NCI-H345 treated with DMSO at 0.1 percent for 48 hours (cell line): ENCODE measurements around the gene FAM171A1.

Experiments
- DNase-seq: peaks from one replicate; lab custom pipeline; 2025; ENCODE audit not compliant: unreplicated experiment; lab: John Stamatoyannopoulos, UW

The FAM171A1 gene

GRCh38 chr10:15374156-15374555 lies 3.1 kb upstream of the FAM171A1 start:
- no peak for DNase-seq

DNA sequence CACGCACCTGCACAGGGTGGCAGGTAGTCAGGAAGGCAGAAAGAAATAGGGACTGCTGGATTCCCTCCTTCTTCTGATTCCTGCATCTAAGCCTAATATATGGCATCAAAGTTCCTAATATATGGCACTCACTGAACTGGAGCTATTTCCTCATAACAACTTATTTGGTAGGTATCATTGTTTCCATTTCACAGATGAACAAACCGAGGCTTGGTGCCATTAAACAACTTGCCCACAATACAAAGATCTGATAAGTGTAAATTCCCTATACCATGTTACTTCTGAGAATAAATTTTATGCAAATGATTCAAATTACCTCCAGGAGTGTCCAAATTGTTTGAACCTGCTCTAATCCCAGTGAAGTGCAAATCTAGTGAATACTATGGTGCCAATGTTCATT lies 2.1 kb upstream of the FAM171A1 start:
- no peak for DNase-seq

DNA sequence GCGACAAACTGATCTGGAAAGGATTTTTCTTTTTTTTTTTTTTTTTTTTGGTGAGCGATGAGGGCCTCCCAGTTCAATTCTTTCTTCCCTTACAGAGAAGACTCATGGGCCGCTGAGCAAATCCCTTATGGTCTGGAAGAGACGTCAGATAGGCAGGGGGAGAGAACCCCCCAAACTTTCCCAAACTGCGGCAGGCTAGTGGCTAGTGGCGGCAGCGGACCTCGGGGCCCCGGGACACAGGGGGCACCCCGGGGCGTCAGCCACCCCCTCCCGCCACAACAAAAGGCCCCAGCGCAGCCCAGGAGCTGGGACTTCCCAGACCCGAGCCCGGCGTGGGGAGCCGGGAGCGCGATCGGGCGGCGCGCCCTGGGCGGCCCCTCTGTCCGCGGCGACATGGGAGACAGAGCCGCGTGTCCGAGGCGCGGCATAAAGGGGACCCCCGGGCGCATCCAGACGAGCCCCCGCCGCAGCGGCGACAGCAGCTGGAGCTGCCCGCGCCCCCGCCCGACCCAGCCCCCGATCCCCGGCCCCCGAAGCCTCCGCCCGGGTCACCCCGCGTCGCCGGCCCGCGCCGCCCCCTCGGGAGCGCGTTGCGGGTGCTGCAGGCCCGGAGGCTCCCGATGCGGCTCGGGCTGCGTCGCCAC lies 755 bp downstream of the FAM171A1 start:
- DNase-seq, result no peak

DNA sequence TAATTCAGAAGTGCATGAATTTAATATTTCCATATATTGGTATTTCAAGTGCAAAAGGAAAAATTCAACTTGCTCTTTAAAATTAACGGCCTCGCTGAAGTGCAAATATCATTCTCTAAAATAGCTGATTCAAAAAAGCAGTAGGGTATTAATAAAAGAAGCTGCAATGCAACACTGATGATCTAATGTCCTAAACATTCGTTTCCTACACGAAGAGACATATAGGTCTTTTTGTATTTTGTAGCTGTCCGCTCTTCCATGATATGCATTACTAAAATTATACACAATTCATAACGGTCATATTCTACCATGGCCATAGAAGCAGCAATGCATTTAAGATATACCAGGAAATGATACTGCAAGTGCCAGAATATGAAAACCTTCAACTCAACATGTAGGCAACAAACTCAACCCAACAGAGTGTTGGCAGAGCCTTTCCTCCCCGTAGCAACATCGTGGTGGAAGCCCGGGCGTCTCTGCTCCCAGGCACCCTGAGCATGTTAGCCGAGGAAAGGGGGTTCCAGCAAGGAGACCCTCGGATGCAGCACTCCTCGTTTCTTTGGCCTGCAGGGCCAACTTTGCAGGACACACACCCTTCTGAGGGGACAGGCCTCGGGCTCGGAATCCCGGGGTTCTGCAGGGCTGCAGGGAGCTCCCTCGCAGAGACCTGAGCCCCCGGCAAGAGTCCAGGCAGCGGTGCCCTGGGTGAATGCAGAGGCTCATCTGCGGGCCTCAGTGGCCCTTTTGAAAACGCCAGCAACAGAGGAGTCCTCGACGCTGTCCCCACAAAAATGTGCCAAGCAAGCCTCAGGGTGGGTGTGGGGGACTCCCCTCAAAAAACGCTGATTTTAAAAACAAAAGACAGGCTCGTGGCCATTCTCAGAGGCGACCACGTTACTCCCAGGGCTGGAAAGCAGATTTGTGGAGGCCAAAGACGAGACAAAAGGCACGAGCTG lies 1.6 kb downstream of the FAM171A1 start:
- DNase-seq, result no peak

GRCh38 chr10:15368101-15368855 lies 2.8 kb downstream of the FAM171A1 start:
- no peak for DNase-seq

GRCh38 chr10:15367296-15368085 lies 3.6 kb downstream of the FAM171A1 start:
- no peak for DNase-seq

- DNase-seq, result no peak
Measured at GRCh38 chr10:15365692-15366091, 5.4 kb downstream of the FAM171A1 start.

- DNase-seq, result no peak
Measured at GRCh38 chr10:15364001-15364400, 7.1 kb downstream of the FAM171A1 start.

DNA sequence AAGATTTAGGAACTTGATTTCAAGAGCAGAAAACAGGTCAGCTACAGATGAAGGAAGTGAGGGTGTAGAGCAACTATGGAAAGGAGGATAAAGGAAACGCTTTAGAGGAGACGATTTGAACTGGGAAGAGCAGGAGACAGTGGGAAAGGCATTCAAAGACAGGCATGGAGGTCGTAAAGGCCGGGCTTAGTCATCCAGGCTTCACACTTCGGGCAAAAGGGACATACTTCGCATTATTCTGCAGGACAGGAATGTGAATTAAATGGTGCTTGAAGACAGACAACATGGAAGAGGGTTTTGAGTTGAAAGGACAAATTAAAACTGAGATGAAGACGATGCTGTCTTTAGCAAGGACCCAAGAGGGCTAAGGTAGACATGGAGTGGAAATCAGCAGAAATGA lies 8.1 kb downstream of the FAM171A1 start:
- DNase-seq, result no peak

- no peak for DNase-seq
Measured at GRCh38 chr10:15361131-15361530, 10.0 kb downstream of the FAM171A1 start.

GRCh38 chr10:15360566-15360965 lies 10.5 kb downstream of the FAM171A1 start:
- no peak for DNase-seq

DNA sequence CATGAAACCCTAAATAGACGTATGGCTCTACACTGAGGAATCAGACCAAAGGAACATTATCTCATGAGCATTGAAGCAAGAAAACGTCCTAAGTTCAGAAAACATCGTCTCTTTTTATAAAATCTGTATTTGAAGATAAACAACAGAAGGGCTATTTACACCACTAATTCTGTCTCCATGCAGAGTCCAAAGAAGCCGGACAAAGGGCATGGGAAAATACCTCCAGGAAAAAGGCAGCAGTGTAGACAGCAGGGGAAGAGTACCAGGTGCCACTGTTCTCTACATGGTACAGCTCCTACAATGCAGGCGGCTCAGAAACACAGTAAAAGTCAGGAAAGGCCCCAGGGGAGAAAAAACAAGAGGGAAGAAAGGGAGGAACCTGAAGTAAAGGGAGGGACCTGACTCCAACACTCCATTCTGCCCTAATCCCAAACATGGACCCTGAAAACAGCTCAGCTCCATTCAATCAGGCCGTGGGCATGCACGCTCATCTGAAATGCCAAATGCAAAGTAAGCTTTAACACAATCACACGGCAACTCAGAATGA lies 17.5 kb downstream of the FAM171A1 start:
- no peak for DNase-seq

- DNase-seq, result no peak
Measured at GRCh38 chr10:15352836-15353235, 18.3 kb downstream of the FAM171A1 start.

- DNase-seq, result no peak
Measured at GRCh38 chr10:15352201-15352600, 18.9 kb downstream of the FAM171A1 start.

DNA sequence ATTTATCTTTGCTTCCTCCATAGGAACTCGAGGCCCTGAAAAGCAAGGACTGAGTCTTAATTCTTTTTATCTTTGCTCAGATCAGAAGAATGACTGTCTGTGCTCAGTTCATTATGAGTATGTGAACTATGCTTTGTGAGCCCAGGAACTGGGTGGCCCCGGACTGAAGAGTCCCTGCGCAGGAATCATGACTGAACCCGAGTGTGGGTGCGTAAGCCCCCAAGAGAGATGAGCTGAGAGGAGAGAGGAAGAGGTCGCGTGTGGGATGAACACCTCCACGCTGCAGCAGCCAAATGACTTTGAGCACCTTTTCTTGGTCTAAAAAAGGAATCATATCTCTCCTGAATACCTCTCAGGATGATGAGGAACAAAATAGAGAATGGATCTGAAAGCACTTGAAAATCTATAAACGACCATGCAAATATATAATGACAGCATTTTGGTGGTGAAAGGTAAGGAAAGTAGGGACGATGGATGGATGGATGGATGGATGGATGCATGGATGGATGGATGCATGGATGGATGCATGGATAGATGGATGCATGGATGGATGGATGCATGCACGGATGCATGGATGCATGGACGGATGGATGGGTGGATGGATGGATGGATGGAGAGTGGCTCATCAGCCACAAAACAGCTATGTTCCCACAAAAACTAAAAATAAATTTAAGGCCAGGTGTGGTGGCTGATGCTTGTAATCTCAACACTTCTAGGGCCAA lies 19.8 kb downstream of the FAM171A1 start:
- no peak for DNase-seq

GRCh38 chr10:15349112-15349511 lies 22.0 kb downstream of the FAM171A1 start:
- DNase-seq, result no peak

DNA sequence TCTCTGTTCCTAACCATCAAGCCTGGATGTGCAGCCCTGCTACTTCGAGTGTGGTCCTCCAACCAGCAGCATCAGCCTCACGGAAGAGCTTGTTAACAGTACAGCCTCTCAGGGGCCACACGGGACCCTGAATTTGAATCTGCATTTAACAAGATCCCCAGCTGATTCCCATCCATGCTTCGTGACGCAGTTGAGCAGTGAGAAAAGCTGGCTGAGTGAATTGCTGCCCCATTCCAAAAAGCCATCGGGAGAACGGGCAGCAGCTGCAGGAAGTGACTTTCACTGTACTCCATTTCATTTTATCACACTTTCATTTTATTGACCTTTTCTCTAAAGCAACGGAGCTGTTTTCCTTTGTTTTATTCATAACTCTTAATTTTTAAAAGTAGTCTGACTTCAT lies 22.5 kb downstream of the FAM171A1 start:
- DNase-seq, result no peak

- DNase-seq, result no peak
Measured at GRCh38 chr10:15347150-15347549, 23.9 kb downstream of the FAM171A1 start.

DNA sequence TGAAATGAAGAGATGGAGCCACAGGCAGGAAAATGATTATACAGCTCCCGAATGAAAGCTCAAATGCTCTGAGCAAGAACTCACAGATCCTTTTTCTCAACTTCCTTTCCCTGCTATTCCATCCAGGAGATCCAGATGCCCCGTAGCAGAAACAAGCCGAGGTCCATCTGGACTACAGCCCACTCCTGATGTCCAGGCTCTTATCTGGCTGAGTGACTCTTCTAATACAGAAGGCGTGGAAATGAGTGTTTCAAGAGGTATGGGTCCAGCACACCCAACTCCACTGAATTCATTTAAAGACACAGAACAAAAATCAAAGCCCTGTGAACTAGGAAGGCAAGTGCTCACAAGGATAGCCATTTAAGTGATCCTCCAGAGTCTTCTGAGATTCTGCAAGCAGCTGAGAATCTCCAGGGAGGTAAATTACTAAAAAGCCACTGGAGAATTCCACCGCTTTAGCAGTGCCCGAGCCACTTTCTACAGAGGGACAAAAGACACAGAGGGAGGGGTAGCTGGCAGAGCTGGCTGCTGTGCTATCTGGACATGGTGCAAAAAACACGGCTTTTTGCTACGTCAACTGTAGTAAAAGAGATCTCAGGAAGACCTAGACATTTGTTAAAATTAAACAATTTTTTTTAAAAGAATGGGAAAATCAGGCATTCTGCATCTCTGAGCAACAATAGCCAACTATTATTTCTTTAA lies 24.5 kb downstream of the FAM171A1 start:
- DNase-seq, result no peak
